GM19468 (cell line): Measurements from ENCODE around the gene GPC5.
"Not testable (repeated sequence)": the region's sequence is repeated elsewhere in the genome, so short reads cannot be mapped to it uniquely, and the experiment has no call there.

ENCODE experiments used
- ATAC-seq: cut with Tn5 transposase; IDR thresholded peaks from one replicate; pipeline ENCODE4 v1.9.1; 2021; ENCODE audit warnings: mild to moderate bottlenecking, moderate library complexity, moderate number of reproducible peaks; ENCODE audit not compliant: unreplicated experiment; ENCODE audit errors: extremely low read depth

The GPC5 gene

GRCh38 chr13:92473765-92474475 is 1075.5 kb downstream of the GPC5 start:
- ATAC-seq, result no peak

DNA sequence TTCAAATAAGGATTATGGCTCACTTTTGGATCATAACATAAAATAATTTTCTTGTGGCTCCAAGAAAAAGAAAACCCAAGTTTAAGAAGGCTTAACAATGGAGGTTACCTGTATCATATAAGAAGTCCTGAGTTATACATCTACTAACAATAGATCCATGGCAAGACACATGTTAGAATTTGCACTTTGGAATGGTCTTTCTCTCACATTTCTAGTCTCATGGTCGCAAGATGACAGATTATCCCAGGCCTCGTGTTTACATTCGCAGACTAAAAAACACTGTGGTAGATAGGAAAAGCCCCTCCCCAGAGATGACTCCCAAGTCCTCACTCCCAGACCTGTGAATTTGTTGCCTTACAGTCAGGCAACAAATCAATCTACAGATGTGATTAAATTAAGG is 1082.0 kb downstream of the GPC5 start:
- no peak for ATAC-seq

DNA sequence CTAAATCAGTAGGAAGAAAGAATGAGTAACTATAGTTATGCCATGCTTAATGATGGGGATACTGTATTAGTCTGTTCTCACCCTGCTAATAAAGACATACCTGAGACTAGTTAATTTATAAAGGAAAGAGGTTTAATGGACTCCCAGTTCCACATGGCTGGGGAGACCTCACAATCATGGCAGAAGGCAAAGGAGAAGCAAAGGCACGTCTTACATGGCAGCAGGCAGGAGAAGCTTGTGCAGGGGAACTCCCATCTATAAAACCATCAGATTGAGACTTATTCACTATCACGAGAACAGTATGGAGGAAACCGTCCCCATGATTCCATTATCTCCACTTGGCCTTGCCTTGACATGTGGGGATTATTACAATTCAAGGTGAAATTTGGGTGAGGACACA is 1084.4 kb downstream of the GPC5 start:
- not testable (repeated sequence) for ATAC-seq

GRCh38 chr13:92483894-92484293 is 1085.5 kb downstream of the GPC5 start:
- ATAC-seq, result no peak

- ATAC-seq, result no peak
These were observed 1088.8 kb downstream of the GPC5 start for GRCh38 chr13:92487238-92487637.

GRCh38 chr13:92488249-92488852 is 1089.9 kb downstream of the GPC5 start:
- ATAC-seq, result no peak

DNA sequence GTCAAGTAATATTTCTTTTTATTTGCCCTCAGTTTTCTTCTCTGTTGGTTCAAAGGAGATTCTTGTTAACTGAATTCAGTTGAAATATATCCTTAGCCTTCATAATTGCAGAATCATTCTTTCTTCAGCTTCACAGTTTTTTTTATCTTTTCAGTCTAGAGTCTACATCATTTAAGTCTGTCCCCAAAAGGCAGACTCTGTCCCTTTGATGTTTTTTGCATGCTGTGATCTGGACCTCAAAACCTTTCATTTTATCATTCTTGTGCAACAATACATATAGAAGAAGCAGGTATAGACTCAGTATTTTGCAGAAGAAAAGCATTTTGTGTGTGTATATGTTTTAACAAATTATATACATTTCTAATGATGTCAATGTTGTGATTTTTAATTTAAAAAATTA is 1093.4 kb downstream of the GPC5 start:
- ATAC-seq, result no peak

GRCh38 chr13:92494915-92495314 is 1096.5 kb downstream of the GPC5 start:
- no peak for ATAC-seq

DNA sequence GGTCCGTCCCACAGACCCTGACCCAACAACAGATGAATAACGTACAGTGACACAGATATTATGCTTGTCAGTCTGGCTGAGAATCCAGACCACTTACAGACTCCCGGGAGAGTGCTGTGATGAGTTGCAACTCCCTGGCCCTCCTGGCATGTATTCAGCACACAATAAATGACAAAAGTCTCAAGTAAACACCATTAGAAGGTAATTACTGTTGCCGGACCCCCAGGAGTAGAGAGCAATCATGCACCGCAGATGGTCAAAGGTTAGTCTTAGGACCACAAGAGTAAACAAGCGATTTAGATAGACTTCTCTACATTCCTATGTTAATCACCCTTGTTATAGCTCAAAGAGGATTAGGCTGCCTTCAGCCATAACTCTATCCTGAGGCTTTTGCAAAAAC is 1101.8 kb downstream of the GPC5 start:
- no peak for ATAC-seq

GRCh38 chr13:92510416-92510815 is 1112.0 kb downstream of the GPC5 start:
- ATAC-seq, result no peak

DNA sequence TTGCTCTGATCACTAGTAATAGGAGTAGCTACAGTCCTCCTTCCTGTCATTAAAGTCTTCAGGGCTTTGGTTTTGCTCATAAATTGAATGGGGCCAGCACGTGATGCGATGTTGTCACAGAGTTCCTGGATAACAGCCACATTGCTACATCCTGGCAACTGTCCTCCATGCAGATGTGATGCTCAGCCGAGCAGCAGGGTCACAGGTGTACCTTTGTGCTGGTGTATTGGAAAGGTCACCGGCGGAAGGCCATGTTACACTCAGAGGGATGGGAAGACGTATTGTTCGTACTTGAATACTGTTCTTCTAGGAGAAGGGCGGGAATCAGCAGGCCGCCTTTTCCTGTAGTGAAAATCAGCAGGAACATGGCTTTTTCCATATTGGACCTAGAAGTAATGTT is 1114.4 kb downstream of the GPC5 start:
- ATAC-seq, result no peak

- no peak for ATAC-seq
These were observed 1115.3 kb downstream of the GPC5 start for GRCh38 chr13:92513672-92514071.

DNA sequence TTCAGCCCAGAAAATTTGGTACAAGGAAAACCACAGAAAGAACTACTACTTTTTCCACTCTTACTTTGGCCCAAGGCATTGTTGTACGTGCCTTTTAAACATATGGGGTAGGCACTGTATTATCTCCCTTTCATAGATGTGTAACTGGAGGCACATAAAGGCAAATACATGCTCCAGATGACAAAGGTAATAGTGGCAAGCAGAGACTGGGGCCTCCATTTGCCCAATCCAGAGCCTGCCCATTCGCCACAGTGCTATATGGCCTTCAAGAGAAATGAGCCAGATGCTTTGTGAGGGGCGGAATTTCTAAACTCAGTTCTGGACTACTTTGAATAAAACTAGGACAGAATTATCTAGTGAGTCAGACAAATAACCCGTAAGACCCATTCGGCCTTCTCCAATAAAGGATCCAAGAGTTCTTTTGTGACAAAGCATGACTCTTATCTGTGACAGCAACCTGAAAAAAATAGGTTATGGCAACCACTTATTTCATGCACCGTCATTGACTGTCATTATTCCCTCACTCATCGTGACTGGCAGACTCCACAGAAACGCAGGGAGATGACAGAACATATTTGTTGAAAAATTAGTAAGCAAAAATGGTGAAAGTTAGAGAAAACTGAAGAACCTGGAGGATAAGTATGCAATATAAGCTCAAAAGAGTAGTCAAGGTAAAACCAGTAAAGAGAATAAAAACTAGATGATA is 1116.2 kb downstream of the GPC5 start:
- ATAC-seq, result no peak

- ATAC-seq, result not testable (repeated sequence)
These were observed 1118.5 kb downstream of the GPC5 start for GRCh38 chr13:92516878-92517277.

DNA sequence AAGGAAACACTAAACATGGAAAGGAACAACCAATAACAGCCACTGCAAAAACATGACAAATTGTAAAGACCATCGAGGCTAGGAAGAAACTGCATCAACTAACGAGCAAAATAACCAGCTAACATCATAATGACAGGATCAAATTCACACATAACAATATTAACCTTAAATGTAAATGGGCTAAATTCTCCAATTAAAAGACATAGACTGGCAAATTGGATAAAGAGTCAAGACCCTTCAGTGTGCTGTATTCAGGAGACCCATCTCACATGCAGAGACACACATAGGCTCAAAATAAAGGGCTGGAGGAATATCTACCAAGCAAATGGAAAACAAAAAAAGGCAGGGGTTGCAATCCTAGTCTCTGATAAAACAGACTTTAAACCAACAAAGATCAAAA is 1120.2 kb downstream of the GPC5 start:
- not testable (repeated sequence) for ATAC-seq

- ATAC-seq, result no peak
These were observed 1131.9 kb downstream of the GPC5 start for GRCh38 chr13:92530364-92530763.

GRCh38 chr13:92535222-92536006 is 1137.0 kb downstream of the GPC5 start:
- no peak for ATAC-seq

DNA sequence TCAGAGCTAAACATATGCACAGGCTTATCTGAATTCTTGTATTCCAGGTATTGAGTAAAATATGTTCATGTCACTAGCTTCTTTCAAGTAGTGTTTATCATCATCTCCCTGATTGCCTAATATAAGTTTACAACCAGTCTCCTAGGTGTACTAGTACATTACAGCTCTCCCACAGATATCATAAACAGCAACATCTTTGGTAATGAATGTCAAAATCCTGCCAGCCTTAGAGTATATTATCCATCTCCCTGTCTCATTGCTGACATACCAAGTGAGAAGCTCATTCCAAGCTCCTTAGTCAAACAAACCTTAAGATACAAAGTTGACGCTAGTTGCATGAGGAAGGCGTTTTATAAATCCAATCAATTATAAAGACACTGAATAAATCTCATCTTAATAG is 1139.0 kb downstream of the GPC5 start:
- ATAC-seq, result no peak

DNA sequence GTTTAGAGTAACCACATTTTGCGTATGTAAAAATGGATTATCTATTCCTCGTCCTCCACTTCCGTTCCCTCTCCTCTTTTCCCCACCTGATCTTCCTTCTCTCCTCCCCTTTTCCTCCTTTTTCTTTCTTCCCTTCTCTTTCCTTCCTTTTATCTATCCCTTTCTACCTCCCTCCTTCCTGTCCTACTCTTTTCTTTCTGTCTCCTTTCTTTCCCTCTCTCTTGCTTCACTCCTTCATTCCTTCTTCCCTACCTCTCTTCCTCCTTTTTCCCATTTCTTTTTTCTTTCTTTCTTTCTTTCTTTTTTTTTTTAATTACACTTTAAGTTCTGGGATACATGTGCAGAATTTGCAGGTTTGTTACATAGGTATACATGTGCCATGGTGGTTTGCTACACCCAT is 1139.7 kb downstream of the GPC5 start:
- ATAC-seq, result no peak

DNA sequence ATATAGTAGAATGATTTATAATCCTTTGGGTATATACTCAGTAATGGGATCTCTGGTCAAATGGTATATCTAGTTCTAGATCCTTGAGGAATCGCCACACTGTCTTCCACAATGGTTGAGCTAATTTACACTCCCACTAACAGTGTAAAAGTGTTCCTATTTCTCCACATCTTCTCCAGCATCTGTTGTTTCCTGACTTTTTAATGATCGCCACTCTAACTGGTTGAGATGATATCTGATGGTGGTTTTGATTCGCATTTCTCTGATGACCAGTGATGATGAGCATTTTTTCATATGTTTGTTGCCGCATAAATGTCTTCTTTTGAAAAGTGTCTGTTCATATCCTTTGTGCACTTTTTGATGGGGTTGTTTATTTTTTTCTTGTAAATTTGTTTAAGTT is 1140.7 kb downstream of the GPC5 start:
- ATAC-seq, result not testable (repeated sequence)

- ATAC-seq, result no peak
These were observed 1148.8 kb downstream of the GPC5 start for GRCh38 chr13:92547266-92547665.
